NCI-H2107 (cell line): ENCODE measurements around the gene PBX1.
A peak's percentile ranks its signal among the peaks of the same experiment; 100 is the strongest.

ENCODE experiments used
- DNase-seq: peaks from one replicate; lab custom pipeline; 2025; lab: John Stamatoyannopoulos, UW

Gene PBX1

DNA sequence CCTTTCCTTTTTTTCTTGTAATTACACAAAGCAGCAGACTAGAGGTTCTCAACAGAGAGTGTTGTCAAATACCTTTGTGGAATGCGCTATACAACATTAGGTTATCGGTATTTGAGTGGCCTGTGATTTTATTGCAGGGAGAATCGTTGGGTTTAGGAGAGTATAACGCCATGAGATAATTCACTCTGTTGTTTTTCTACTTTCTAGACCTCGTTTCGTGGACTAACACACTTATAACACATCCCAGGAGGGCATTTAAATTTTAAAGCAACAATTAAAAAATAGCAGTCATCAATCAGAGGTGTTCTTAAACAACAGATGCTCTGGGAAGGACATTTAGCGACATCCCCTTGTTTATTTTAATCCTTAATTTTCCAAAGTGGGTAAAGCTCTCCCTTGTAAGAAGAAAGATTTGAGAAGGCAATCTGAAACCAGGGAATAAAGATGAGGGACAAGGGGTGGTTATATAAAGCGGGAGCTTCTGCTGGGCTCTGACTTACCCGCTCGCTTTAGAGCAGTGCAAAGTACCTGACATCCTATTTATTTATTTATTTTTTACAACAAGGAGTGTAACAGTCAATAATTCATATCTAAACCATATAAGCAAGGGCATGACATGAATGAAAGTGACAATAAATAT lies 4.9 kb downstream of the PBX1 start:
- no peak for DNase-seq

DNA sequence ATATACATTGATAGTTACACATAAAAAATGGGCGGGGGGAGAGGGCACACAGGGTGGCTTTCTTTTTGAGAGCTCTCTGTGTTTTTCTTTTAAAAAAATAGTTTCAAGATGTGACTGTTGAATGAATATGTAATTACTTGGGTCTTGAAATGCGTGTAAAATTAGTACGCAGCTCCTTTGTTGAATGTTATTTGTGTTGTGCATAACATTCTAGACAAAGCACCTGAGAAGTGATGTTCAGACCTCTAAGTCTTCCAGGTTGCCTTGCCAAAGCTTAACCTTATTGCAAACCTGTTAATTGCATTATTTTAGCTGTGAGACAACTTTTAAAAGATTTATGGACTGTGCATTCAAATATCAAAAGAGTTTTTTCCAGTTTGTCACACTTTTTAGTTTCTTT lies 5.4 kb downstream of the PBX1 start:
- no peak for DNase-seq

DNA sequence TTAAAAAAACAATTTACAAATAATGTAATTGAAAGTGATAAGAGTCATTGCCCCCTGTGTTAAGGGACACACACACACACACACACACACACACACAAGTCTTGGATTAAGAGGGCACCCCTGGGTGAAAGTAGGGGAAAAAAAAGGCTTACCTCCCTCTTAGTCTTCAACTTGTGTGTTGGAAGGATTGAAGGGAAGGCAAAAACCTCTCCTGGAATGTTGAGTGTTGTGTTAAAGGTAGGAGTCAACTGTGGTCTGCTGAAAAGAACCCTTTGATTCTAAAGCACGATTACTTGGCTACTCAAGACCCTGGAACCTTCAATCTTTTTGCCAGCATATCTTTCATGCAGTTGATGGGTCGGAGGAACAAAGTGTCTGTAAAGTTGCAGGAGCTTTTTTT lies 6.4 kb downstream of the PBX1 start:
- no peak for DNase-seq

DNA sequence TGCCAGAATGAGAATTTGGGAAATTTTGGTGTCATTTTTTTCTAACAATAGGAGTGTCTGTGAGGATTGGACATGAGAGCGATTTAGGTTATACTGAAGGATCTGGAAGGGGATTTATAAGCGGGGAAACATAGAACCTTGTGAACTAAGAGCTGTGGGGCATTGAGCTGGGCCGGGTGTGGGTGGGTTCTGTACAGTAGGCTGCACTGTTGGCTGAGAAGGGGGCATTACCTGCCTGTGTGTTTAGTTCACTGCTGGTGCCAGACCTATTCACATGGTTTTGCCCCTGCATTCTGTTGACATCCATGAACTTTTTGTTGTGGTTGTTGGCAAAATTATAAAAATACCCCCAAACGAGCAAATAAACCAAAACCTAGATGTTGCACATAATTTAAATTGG lies 8.8 kb downstream of the PBX1 start:
- no peak for DNase-seq

DNA sequence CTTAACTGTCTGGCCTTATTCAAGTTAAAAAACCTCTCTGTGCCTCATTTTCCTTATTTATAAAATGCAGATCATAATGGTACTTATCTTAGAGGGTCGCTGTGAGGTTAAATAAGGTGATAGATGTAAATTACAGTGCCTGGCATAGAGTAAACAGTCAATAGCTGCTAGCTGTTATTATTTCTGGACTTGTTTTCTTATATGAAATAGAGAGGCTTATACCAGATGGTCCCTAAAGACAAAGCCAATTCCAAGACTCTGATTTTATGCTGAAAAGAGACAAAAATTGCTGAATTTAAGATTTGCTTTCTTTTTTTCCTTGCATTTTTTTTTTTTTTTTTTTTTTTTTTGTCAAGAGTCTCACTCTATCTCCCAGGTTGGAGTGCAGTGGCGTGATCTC lies 10.3 kb downstream of the PBX1 start:
- no peak for DNase-seq

DNA sequence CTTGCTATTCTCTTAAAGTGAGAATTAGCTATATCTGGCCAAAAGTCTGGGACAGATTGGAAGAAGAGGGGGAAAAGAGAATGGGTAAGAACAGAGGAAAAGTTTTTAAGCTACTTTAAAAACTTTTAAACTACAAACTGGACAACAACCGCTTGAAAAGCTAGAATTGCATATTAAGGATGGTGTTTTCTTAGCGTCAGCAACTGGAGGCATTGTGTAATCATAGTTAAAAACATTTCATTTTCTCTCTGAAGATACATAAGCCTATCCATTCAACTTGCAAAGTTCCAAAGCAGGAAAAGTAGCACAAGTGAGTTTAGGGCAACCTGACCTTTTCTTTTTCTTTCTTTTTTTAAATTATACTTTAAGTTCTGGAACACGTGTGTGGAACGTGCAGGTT lies 10.9 kb downstream of the PBX1 start:
- no peak for DNase-seq

DNA sequence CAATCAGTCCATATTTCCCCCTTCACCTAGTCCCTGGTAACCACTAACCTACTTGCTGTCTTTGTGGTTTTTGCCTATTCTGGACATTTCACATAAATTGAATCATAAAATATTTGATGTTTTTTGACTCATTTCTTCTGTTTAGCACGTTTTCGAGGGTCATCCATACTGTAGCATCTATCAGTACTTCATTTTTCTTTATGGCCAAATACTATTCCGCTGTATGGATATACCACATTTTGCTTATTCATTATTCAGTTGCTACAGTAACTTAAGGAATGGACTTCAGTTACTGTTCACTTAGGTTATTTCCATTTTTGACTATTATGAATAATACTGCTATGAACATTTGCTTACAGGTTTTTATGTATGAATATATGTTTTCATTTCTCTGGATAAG lies 12.3 kb downstream of the PBX1 start:
- no peak for DNase-seq

DNA sequence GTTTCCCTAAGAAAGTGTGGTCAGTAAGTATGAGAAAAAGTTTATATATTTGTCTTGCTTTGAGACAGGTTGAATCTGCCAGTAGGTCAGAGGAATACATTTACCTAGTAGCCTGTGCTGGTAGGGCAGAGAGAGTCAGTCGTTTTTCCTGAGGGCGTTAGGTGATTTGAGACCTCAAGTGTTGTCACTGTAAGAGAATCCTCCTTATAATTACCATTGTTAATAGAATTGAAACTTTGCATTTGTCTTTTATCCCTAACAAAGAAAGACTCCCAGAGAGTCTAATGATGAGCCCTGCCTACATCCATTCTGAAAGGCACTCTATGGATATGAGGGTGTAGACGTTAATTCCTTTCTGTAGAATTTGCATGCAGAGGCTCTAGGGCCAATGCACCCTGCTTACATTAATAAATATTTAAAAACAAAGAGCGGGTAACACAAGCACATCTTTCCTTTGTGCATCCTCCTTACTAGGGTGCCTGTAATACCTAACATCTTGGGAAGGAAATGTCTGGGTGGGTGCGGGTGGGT lies 16.4 kb downstream of the PBX1 start:
- no peak for DNase-seq

DNA sequence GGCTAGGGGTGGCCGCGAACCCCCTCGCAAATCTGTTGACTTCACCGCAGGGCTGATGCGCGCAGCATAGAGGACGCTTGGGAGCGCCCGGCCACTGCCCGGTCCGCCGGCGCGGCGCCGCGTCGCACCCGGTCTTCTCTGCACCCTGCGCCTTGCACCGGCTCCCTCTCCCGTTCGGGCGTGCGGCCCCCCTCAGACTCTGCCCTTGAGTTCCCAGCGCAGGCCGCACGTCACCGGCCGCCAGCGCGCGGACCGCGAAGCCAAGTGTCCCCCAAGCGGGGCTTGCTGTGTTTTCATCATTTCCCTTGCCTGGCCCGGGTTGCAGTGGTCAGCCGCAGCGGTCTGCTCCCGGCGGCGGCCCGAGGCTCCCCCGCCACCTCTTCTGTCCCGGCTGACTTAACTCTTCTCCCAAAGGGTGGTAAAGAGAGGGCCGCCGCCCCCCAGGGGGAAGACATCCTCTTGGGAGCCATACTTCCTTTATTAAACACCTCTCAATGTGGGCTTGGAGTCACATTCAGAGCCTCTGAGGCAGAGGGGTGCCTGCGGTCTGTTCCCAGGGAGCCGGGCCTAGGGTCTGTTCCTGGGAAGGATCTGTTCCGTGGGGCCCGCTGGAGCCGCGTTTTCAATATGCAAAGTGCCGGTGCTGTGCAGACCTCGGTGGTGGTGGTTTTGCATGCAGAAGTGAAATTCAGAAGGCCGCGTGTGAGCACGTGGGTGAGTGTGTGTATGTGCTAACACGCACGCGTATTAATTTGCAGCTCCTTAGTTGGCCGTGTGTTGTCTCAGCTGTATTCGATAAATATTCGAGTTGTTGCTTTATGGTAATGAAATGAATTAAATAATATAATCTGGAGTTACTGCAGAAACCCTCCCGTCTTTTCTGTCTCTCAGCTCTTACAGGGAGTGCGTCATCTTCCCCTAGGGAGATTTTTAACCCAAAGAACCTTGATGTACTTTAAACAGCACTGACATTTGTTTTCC lies 17.6 kb downstream of the PBX1 start:
- DNase-seq = no peak

DNA sequence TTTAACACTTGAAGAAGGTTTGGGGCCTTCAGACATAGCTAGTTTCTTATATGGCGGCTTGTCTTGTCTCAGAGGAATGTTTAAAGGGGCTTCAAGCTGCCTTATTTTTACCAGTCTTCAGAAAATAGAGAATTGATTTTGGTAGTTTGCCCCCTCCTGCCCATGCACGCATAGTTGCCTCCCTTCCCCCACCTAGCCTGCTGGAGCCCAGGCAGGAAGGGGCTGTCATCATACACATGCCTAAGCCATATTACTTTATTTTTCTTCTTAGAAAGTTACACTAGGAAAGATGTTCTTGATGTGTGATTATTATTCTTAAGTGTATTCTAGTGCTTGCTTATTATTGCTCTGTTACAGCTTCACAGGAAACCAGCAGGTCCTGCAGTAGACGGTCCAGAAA lies 18.3 kb downstream of the PBX1 start:
- DNase-seq = no peak

DNA sequence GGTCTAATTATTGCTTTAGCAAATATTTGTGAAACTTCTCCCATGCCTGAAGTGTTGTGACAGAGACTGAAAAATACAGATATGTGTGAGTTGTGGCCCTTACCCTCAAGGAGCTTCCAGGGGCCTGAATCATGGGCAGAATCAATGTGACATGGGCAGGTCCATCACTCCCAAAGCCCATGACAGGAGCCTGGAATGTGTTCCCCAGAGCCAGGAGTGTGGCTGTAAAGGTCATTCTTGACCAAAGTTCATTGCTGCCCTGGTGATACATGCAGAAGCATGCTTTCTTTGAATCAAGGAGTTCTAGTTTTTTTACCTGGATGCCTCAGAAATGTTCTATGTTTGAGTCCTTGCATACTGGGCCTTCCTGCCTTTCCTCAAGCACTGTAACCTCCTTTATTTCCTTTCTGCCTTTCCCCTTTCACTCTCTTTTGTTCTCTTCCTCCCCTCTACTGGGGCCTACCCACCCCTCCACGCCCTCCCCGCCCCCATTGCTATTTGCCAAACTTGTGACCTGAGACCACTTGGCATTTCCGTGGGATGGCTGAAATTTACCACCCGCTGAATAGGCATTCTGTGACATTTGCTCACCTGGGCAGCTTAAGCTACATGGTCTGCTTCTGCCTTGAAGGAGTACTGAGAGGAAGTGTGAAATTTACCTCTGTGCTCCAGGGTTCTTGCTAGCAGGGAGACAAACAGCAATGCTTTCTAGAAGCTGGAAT lies 19.7 kb downstream of the PBX1 start:
- no peak for DNase-seq

DNA sequence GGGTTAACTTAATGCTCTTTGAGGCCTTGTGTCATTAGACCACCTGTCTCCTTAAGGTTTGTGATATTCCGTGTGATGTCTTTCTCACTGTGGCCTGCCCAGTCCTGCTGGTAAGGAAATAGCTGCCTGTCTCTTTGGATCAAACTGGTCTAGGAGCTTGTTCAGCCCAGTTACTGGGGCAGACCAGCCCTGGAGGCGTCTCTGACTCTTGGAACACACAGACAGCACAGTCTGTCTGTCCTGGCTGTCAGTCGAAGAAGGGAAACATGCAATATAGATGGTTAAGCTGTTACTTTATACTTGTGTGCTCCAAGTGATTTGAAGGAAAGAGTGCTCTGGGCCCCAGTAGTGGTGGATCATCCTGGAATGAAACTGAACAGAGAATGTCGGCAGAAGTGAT lies 20.4 kb downstream of the PBX1 start:
- DNase-seq = no peak

DNA sequence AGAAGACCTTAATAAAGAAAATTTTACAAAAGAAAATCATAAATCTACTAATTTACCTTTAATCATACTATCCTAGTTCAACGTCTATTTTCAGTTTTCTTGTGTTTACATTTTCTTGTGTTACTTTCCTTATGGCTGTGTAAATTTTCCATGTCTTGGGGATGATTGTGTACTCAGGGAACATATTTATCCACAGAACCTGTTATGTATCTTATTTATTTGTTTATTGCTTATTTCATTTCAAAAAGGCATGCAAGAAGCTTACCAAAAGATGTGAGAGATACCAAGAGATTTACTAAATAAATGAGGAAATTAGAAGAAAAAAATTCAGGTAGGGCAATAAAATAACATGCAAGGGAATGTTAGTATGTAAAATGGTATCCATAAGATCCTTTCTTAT lies 22.8 kb downstream of the PBX1 start:
- no peak for DNase-seq

DNA sequence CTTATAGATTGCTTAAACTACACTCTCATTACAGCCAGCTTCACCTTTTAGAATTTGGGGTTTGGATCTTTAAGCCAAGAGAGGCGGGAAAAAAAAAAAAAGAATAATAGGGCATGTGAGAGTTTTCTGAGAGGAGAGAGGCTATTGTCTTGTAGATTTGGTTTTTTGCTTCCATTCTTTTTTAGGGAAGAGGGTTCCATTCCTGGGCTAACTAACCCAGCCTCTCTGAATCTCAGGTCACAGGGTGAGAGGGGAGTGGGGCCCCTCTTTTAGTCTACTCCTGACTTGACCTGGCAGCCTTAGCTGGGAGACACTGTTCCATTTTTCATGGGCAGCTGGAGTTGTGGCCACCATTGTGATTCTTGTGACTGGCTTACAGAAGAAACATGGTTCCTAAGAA lies 24.2 kb downstream of the PBX1 start:
- no peak for DNase-seq

DNA sequence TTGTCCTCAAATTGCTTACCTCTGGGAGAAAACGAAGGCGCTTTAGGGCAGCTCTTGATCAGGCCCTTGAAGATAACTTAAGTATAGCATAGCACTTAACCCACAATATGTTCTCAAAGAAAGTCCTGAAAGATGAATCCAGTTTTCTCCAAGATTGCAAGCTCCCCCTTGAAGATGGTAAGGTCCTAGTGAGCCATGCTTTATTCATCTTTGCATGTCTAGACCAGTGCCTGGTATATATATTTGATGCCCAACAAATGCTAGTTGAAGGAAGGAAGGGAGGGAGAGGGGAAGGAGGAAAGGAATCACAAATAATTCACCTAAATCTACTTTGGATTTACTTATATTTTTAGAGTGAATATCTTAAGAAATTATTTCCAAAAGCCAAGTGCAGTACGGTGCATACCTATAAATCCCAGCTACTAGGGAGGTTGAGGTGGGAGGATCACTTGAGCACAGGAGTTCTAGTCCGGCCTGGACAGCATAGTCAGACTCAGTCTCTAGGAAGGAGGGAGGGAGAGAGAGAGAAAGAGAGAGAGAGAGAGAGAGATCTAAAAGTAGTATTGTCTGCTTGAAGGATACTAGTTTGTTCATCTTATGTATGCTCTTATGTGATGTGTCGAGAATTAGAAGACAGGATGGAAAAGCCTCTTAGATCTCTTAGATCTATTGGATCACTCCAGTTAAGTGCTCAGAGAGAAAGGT lies 25.0 kb downstream of the PBX1 start:
- DNase-seq = no peak

DNA sequence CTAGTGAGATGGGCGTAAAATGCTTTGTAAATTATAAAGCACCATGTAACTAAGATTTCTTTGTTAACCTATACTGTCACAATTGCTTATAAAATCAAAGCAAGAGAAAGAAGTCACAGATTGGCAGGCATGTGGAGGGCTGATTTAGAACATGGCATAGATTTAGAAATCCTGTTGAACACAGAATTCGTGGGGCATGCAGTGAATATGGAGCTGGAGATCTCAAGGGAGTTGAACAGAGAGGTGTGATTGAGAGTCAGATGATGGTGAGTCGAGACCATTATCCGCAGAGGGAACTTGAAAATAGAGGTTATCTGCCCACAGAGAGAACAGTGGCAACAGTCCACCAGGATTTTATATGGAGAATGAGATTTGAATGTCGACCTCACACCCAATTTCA lies 27.6 kb downstream of the PBX1 start:
- DNase-seq = no peak

DNA sequence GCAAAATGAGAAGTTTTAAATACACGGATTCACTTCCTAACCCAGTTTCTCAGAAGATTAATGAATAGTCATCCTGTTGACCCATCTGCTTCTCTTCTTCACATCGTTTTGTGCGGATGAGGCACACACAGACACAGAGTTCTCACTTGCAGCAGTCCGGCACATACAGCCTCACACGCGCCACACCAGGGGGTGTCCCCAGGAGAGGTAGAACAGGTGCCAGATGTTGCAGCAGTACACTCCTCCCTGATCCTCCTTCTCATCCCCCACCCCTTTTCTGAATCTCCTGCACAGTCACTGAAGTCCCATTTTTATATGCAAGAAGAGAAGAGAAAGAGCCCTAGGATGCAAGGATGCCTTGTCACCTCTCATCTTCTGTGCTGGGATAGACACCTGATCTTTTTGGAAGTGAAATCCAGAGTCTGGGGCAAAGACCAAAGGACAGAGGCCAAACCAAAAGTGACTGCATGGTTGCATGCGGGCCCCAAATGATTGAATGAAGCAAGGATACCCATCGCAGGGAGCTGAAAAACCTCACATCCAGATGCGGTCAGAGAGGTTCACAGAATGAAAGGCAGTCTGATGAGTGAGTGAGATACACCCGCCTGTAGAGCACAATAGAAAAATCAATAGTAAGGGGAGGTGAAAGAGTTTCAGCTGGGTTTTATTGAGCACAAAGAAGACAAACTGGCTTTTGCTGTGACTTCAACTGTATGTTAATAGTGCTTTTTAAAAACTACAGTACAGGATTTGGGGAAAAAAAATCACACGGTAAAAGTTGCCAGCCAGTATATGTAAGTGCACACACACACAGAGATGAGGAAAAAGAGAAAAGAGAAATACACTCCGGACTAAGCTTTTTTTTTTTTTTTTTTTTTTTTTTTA lies 28.9 kb downstream of the PBX1 start:
- DNase-seq = peak; percentile 76

DNA sequence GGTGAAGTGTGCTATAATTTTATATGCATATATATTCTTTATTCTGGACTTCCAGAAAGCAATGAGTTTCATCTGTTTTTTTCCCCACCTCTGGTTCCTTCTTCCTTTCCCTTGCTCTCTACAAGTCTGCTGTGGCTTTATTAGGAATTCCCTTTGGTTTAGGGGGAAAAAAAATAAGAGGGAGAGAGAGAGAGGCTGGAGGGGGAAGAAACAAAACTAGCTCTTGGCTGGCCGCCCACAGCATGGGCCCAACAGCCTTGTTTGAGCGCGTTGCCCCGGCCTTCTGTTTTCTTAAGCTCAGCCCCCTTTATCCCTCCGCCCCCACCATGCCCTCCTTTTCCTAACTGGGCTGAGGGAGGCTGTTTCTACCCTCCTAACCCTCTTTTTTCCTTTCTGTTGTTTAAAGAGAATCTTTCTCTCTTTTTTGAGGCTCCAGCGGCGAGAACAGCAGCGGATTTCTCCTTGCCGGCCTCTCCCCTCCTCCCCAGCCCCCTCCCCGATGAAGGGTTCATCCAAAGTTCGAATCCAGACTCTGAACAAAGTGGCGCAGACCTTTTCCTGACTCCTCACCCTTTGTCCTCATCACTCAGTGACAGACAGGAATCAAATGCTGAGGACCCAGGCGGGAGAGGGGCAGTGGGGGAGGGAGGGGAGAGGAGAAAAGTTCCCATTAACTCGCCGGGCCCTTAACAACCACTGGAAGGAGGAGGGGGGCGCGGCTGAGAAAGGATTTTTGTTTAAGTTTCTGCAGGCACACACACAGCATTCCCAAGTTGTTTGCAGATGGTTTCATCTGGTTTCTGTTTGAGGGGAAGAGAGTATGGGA lies 29.7 kb downstream of the PBX1 start:
- no peak for DNase-seq

DNA sequence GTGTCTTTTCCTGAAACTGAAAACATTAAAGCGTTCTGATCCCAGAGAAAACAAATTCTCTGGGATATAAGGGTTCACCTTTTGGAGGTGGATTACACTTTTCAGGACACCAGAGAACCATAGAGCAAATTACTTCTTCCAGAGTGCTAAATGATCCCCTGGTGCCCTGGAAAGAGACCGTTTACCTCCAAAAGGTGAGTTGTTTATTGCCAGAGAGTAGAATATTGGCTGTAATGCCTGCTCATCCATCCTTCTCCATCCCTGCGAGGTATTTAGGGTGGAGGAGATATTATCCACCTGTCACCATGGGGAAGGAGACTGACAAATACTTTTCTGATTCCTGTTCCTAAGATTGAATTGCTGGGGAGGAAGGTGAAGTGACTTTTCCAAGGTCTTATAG lies 30.4 kb downstream of the PBX1 start:
- DNase-seq = no peak

DNA sequence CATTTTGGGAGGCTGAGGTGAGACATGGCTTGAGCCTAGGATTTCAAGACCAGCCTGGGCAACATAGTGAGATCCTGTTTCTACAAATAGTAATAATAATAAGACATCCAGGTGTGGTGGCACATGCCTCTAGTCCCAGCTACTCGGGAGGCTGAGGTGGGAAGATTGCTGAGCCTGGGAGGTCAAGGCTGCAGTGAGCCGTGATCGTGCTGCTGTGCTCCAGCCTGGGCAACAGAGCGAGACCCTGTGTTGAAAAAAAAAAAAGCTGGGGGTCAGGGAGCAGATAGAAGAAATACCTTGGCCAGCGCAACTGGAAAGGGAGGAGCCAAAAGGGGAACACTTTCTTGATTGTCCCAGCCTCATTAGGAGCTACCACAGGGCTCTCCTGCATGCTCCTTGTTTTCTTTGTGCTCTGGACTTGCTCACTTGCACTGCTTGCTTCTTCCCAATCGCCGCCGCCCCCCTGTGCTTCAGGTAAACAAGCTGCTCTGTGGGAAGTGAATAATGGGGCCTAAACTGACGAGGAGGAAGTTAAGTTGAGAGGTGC lies 31.1 kb downstream of the PBX1 start:
- DNase-seq = no peak
